Measurements from ENCODE around the gene INHBE.

- no peak for TF ChIP-seq TAF1 (IDR thresholded peaks at IDR 0.05; ENCODE audit: borderline replicate concordance, insufficient read depth, low read length)
- no peak for TF ChIP-seq SIN3A (IDR thresholded peaks at IDR 0.05; ENCODE audit: borderline replicate concordance, insufficient read depth, low read length)
- TF ChIP-seq POLR2AphosphoS5 (IDR thresholded peaks at IDR 0.05; ENCODE audit: low read depth, low read length), result no peak
- TF ChIP-seq FOXP2 (optimal IDR thresholded peaks at IDR 0.05; ENCODE audit: borderline replicate concordance, extremely low read depth, extremely low read length, insufficient read depth), result no peak
Measured at GRCh38 chr12:57454566-57455373, at the start of gene INHBE.

All from PFSK-1 (cell line).